Hippocampal formation (tissue), 2 donors: ENCODE measurements around the gene RAC3.
A peak's percentile ranks its signal among the peaks of the same experiment; 100 is the strongest.

ENCODE experiments used
- DNase-seq, 2 donors: peaks; one replicate each; lab custom pipeline; 2025; lab: John Stamatoyannopoulos, UW

RAC3 gene

DNA sequence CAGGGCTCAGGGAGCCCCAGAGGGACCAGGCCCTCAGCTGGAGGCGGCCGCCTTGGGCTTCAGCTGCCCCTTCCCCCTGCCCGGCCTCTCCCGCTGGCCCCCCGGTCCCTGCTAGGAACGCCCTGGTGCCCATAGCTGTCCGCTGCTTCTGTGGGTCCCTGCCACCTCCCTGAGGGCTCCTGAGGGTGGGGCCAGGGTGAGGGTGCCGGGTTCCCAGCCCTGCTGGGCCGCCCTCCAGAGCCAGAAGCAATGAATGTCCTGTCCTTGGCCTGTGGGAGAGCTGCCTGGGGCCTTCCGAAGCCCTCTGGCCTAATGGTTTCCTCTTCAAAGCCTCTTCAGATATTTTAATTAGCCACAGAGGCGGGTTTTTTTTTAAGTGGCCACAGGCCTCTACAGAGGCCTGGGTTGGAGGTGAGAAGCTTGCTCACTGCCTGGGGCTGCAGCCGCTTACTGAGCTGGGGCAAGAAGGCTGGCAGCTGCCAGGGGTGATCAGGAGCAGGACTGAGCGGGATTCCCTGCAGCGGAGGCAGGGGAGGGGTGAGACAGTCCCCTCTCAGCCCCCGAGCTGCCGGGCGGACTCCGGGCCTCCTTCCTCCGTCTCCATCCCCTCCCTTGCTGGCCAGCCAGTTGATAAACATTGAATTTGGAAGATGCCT lies 18.7 kb upstream of the RAC3 start:
- no peak for DNase-seq

- DNase-seq: peak in 1 of 2 donors; percentile 37
Observed at GRCh38 chr17:82013341-82013740, 18.1 kb upstream of the RAC3 start.

DNA sequence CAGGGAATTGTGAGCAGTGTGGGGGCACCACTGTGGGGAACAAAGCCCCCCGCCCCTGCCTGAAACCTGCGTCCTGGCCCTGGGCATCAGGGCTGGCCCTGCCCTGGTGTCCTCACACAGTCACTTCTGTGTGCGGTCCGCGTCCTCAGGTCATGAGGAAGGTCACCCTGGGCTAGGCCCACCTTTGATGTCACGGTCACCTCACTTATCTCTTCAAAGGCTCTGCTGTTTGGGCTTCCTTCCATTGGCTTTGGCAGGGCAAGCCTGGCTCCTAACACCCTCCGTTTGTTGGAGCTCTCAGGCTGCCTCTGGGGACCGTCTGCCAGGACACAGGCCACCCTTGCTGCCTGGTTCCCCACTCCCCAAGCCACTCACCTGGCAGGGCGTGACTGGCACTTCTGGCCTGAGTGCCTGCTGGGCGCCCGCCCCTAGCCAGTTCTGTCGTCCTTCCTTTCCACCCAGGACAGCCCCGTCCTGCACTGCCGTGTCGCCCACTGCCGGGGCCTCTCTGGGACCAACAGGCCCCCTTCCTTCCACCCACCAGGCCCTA lies 17.6 kb upstream of the RAC3 start:
- DNase-seq: no peak

- no peak for DNase-seq
Observed at GRCh38 chr17:82014432-82014831, 17.0 kb upstream of the RAC3 start.

DNA sequence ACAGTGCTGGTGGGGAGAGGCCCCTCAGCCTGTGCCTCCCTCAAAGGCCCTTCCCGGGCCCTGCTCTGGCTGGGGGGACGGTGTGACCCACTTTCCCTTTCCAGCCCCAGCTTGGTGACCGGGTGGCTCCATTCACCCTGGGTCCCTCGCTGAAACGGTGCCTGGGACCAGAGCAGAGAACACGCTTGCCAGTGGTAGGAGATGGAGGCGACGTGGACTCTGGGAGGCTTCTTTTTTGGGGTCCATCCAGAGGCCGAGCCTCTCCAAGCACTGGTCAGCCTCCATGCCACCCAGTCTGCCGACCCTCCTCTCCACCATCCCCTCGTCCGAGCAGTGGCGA lies 16.5 kb upstream of the RAC3 start:
- DNase-seq: no peak

DNA sequence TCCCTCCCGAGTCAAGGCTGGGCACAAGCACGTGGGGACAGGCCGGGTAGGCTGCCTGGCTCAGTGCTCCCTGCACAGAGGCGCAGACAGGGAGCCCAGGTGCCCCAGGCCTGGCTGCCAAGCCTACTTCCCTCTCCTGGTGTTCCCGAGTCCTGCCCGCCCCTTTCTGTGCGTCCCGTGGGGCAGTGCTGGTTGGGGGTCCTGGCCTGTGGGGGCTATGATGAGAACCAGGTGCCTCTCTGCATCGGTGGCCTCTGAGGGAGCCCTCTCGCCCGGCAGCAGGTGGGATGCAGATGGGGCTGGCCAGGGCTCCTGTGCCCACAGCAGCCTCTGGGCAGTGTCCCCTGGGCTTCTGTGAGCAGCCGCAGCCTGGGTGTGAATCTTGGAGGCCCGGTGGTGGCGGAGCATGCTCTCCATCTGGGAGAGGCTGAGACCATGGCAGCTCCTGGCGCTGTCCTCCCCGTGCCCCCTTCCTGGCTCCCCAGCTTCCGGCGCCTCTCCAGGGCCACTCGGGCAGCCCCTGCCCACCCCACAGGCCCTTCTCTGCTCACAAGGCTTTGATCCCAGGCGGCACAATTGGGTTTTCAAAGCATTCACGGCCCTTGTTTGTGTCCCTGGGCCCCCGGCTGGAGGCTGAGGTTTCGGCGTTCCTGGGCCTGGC lies 16.0 kb upstream of the RAC3 start:
- no peak for DNase-seq

- no peak for DNase-seq
Observed at GRCh38 chr17:82016061-82016874, 15.2 kb upstream of the RAC3 start.

- DNase-seq: no peak
Observed at GRCh38 chr17:82016875-82017459, 14.5 kb upstream of the RAC3 start.

DNA sequence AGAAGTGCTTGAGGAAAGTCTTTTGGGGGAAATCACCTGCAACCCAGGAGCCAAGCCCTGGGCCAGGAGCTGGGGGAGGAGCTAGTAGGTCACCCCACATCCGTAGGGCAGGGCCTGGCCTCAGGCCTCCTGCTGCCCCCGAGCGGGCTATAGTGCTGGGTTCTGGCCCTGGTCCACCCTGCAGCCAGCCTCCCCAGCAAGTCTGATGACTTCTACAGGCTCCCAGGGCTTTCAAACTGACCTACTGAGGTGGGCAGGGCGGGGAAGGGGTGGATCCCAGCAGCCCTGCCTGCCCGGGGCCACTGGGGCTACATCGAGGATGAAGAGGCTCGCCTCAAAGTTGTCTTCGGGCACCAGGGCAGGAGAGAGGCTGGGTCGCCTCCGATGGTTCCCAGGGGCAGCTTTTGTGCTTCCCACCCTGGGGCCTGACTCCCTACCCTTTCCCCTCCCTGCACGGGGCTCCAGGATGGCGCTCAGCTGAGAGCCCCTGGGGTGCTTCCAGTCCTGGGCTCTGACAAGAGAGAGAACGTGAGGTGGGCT lies 13.8 kb upstream of the RAC3 start:
- DNase-seq: no peak

- no peak for DNase-seq
Observed at GRCh38 chr17:82018152-82018988, 13.1 kb upstream of the RAC3 start.

- no peak for DNase-seq
Observed at GRCh38 chr17:82018989-82019689, 12.3 kb upstream of the RAC3 start.

- DNase-seq: no peak
Observed at GRCh38 chr17:82019690-82020571, 11.5 kb upstream of the RAC3 start.

GRCh38 chr17:82020572-82021106 lies 10.8 kb upstream of the RAC3 start:
- no peak for DNase-seq

DNA sequence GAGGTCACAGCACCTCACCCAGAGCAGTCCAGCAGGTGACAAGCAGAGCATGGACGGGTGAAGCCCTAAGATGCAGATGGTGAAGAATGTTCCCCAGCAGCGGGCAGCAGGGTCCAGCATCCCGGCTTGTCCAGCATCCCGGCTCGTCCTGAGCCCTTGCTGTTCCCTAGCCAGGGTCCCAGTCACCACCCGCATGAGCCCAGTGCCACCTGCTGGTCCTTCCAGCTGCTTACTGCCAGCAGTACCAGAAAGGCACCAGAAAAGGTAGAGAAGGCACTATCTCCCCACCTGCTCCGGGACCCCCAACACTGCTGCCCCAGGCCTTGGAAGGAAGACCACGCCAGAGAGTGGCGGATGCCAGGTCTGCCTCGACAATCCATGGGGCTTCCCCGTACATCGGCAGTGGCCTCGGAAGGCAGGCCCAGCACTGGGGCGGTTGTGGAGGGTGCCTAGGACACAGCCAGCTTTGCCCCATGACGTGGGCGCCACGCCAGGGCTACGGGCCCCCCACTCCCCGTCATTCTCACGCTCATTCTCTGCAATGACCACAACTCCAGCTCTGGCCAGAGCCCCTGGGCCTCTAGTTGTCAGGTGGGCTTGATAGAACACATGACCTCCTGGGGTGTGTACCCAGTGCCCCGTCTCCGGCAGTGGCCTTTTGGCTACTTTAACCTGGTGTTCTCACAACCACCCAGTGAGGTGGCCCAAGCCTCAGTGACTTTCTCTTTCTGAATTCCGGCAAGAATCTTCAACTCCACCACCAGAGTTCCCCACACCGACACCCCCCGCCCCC lies 10.2 kb upstream of the RAC3 start:
- peak; percentile 36 to 75 for DNase-seq

DNA sequence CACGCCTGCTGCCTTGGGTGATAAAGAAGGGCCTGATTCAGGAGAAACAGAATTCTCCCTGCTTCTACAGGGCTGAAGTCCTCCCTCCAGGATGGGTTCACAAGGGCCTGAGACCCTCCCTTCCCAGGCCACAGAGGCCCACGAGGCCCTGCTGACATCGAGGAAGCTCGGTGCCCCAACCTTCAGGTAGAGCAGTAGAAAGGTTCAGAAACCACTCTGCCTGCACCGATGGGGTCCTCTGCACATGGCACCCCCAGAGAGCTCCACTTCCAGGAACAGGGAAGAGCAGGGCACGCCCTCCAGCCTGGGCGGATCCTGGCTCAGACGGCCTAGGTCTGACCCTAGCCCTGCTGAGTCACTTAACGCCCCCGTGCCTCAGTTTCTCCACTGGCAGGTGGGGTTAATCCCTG lies 9.6 kb upstream of the RAC3 start:
- DNase-seq: no peak

GRCh38 chr17:82022310-82022980 lies 9.0 kb upstream of the RAC3 start, which contains the start of gene CENPX:
Gene CENPX, minus strand, starts transcription at chr17:82022878. Its CDS starts 17 bp downstream, at chr17:82022861.
- DNase-seq: no peak

- DNase-seq: peak; percentile 99 to 100
Observed at GRCh38 chr17:82022981-82023446, 8.5 kb upstream of the RAC3 start, which contains the start of gene LRRC45. Gene LRRC45, plus strand, starts transcription at chr17:82023305. Its CDS starts 339 bp downstream, at chr17:82023644.
